Measurements from ENCODE around the gene GUCY1A2.
"Not testable (repeated sequence)": the region's sequence is repeated elsewhere in the genome, so short reads cannot be mapped to it uniquely, and the experiment has no call there.

Gene GUCY1A2, protein sequence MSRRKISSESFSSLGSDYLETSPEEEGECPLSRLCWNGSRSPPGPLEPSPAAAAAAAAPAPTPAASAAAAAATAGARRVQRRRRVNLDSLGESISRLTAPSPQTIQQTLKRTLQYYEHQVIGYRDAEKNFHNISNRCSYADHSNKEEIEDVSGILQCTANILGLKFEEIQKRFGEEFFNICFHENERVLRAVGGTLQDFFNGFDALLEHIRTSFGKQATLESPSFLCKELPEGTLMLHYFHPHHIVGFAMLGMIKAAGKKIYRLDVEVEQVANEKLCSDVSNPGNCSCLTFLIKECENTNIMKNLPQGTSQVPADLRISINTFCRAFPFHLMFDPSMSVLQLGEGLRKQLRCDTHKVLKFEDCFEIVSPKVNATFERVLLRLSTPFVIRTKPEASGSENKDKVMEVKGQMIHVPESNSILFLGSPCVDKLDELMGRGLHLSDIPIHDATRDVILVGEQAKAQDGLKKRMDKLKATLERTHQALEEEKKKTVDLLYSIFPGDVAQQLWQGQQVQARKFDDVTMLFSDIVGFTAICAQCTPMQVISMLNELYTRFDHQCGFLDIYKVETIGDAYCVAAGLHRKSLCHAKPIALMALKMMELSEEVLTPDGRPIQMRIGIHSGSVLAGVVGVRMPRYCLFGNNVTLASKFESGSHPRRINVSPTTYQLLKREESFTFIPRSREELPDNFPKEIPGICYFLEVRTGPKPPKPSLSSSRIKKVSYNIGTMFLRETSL

DNA sequence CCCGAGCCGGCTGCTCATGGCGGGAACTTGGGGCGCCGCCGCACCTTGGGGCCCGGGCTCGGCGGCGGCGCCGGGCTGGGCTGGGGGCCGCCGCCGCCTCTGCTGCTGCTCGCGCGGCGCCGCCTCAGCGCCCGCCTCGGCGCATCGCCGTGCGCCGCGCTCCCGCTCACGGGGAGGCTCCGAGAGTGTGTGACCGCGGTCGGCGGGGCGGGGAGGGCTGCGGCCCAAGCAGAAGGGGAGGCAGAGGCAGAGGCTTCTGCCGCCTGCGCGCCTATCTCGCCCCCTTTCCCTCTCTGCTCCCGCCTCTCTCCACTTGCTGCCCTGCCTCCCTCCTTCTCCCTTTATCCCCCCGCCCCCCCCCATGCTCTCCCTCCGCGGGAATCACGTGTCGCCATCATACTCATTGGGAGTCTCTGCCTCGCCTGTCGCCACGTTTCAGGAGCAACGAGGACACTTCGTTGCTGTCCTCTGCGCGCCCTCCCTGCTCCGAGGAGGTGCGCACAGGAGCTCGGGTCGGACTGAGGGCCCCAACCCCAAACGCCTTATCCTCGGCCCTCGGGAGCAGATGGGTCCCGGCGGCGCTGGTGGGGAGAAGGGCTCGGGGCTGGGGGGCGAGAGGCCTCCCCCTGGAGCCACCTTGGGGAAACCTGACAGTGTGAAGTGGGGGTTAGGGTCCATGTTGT, at the start of gene GUCY1A2:
TSS of gene GUCY1A2 (minus strand) at position 258 of the 683 bp plus-strand sequence. CDS start 421 bp downstream, outside the sequence.
- peak; percentile 58 to 65 for DNase-seq

DNA sequence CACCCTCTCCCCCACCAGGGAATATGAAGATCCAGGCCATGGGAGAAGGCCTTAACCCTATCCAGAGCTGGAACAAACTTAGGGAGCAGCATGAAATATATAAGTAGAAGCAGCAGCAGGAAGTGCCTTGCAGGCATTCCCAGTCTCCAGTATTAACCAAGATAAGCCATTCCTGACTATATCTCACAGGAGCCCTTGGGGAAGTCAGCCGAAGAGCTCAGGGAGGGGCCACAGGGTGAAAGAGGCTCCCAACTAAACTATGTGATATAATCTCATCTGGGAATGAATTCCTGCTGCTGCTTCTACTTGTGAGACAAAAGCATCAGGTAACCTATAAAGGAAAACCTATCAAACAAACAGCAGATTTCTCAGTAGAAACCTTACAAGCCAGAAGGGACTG, 36.1 kb upstream of the GUCY1A2 start:
- DNase-seq = no peak

DNA sequence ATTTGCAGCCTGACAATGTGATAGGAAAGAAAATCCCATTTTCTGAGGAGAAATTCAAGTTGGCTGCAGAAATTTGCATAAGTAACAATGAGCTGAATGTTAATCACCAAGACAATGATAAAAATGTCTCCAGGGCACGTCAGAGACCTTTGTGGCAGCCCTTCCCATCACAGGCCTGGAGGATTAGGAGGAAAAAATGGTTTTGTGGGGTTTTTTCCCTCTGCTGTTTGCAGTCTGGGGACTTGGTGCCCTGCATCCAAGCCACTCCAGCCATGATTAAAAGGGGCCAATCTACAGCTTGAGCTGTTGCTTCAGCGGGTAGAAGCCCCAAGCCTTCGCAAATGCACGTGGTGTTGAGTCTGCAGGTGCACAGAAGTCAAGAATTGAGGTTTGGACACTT, 33.1 kb upstream of the GUCY1A2 start:
- not testable (repeated sequence) for DNase-seq

DNA sequence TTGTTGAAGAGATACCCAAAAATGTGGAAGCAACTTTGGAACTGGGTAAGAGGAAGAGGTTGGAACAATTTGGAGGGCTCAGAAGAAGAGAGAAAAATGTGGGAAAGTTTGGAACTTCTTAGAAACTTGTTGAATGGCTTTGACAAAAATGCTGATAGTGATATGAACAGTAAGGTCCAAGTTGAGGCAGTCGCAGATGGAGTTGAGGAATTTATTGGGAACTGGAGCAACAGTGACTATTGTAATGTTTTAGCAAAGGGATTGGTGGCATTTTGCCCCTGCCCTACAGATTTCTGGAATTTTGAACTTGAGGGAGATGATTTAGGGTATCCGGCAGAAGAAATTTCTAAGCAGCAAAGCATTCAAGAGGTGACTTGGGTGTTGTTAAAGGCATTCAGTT, 32.6 kb upstream of the GUCY1A2 start:
- not testable (repeated sequence) for DNase-seq

DNA sequence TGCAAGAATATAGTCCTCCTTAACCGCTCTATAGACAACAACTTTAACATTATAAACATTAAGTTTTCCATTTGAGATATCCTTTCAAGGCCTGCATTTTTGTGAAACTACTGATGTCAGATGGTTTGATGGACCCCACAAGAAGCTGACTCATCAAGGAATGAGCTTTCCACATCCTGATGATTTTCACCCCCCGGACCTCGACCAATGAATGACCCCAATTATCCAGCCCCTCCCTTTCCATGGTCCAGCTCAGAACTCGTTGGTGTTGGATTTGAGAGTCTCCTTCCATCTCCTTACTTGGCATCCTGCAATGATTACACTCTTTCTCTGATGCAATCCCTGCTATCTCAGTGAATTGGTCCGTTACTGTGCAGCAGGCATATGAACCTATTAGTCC, 31.8 kb upstream of the GUCY1A2 start:
- no peak for DNase-seq

DNA sequence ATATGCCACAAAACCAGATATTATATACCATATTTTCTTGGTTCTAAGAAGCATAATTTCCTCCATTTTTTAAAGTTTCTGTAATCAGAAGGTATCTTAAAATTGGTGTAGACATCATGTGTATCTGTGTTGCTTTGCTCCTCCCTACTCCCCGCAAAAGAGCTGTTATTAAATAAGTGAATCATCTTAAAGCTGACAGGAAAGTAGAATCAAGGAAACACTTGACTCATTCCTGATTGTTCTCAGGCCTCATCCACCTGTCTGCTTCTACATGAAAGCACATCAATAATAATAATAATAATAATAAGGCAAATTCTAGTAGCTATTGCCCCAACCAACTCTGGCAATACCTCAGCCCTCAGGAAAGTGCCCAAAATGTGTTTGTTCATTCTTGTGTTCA, 26.2 kb upstream of the GUCY1A2 start:
- no peak for DNase-seq

DNA sequence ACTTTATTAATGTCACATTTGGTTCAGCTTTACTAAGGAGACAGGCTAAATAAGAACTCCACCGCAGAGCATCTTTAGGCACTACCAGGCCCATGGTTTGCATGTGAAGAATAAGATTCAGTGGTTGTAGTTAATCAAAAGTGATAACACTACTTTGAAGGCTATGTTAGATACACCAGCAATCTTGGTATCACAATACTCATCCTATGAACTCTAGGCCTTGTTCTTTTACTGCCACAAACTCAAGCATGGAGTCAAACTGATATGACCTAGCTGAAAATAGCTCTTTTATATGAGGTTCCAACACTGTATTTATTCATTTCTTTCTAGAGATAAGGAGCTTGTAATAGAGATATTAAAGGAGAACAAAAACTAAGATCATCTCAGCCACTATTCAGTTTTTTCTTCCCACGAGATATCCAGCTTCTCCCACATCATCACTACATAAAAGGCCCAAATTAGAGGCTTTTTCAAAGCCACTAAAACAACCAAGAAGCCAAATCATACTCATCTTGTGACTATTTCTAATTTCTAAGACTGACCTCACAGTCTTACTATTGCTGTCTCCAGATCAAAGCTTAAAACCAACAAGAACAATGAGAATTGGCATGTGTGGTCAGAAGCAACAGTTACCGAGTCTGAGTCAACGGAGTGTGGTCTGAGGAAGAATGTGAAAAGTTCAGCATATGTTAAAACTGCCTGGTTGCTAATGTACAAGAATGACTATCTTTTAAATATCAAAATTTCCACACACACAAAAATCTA, 25.1 kb upstream of the GUCY1A2 start:
- DNase-seq = no peak

DNA sequence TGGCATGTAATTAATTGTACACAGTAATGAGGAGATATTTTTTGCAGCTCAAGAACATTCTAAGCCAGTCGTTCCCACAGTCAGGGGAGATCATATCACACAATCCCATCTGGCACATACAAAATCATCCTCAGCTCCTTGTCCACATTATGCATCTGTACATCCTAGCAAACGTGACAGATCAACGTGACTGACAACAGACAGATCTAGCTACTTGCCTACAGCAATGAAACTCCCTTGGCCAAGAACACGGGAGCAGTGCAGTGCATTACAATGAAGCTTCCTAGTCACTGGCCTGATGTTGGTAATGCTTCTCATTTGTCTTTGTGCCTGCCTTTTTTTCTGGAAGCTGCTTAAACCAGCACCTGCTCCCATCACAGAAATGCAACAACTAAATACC, 24.5 kb upstream of the GUCY1A2 start:
- peak; percentile 79 to 94 for DNase-seq

DNA sequence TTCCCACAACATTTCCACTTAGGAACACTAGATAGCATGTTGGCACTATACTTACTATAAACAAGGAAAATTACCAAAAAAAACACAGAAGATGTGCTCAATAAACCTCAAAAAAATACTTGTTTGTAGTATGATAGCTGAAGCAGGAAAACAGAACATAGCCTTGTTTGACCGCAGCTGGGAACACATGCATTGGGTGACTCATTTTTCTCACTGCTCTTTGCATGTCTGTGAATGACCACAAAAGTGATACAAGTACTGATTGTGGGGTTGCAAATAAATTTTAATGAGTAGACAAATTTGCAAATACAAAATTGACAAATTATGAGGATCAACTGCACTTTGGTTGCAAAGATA, 22.8 kb upstream of the GUCY1A2 start:
- no peak for DNase-seq

DNA sequence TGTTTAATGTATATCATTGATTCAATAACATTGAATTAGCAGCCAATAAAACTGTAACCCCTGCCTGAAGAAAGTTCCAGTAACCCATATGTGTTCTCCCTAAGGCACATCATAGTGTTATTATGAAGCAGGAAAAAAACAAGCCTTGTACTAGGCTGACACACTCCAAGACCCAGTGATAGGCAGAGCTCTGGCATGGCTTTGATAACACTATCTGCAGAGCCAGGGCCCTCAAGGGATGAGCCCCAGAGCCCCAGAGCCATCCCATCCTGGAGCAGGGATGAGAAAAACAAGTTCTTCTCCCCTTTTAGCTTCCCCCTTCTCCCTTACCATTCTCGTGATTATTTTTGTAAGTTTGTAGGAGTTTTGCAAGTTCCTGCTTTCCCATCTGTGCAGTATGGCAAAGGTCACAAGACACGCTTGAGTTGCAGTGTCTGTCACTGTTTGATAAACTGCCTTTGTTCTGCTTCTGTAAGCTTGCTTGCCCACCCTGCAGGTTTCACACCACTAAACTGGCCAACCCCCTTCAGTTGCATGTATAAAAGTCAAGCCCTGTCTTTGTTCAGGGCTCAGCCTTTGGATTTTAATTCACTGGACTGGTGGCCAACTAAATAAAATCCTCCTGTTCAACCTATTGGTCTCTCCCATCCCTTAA, 22.3 kb upstream of the GUCY1A2 start:
- DNase-seq = no peak

DNA sequence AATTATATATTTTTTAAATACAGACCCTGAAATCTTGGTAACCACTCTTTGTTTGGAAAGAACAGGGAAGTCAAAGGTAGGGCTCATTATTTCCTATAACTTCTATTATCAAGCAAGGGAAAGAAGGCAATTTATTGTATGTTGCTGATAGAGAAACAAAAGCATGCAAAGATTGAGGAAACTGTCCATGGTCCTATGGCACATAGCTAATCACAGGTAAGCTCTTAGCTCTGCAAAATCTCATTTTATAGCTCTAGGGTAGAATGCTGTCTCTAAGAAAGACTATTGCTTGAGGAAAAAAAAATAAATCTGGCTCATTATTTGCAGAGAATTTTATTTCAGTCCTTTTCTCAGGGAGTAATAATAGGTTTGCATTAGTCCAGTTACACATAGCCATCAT, 7.4 kb upstream of the GUCY1A2 start:
- DNase-seq = no peak

DNA sequence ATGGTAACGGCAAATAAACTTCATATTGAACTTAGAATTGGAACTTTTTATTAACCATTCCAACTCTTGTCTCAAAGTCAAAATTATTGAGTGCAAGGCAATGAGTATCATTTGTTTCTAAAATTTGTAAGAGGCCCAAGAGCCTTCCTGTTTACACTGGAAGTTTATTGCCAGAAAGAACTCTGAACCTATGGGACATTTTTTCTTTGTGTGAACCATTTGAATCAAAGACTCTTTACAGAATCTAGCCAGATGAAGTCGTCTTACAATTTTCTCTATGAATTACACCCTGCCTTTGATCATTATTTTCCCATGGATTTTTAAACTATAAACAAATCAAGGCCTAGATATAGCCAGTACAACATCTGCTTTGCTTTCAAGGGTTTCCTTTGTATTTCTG, 2.3 kb upstream of the GUCY1A2 start:
- DNase-seq = no peak

DNA sequence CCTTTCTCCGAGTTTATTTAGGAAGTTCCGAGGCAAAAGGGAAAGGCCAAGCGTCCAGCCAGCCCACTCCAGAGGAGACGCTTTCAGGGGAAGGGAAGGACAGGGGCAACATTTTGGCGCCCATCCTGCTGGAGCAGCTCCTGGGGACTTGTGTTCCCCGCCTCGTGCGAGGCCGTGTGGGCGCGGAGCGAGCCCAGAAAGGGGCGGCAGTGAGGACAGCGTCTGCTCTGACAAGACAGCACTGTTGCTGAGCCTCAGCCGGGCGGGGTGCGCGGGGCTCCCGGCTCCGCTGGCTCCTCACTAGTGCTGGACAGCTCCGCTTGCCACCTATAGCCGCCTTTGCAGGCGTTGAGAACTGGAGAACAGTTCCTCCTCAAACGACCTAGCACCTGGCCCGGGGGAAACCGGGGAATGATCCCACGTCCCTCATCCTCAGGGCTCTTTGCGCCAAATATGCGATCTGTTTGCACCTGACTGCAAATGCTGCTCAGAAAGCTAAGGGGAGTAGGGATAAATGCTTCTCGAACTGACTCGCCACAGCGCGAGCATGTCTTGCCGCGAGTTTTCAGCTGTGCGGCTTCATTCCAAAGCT, 722 bp upstream of the GUCY1A2 start:
- DNase-seq = peak in 1 of 2 experiments; percentile 70

DNA sequence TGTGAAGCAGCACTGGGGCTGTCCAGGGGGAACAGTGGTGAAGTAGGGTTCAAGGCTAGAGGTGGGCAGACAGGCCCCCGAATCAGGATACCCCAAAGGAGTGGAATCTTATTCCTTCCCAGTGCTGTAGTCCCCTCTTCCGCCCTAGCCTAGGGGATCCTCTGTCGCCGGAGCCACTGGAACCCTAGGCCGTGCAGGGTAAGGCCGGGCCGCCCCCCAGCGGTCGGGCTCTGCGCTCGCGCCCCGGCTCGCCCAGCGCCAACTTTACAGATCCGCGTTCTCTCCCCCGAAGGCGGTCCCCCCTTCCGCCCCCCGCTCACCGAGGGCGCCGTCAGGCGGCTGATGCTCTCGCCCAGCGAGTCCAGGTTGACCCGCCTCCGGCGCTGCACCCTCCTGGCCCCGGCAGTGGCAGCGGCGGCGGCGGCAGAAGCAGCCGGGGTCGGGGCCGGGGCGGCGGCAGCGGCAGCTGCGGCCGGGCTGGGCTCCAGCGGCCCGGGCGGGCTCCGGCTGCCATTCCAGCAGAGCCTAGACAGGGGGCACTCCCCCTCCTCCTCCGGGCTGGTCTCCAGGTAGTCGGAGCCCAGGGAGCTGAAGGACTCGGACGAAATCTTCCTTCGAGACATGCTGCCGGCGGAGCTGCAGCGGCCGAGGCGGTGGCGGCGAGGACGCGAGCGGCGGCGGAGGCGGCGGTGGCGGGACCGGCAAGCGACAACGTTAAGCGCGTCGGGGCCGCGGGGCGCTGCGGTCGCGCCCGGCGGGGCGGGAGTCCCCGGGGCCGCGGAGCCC, 650 bp downstream of the GUCY1A2 start:
- peak; percentile 24 to 80 for DNase-seq

DNA sequence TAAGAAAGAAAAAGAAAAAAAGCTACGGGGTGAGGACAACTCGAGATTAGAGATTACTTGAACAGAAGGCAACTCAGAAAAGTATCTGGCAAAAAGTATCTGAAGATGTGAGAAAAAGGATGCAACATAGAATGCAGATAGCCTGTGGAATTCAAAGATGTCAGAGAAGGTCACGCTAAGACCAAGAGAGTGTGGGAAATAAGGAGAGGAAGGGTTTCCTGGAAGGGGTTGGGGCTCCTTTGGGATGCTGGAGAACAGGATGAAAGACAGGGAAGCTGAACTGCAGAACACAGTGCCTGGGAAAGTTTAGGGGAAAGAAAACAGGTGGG, 1.2 kb downstream of the GUCY1A2 start:
- DNase-seq = no peak

DNA sequence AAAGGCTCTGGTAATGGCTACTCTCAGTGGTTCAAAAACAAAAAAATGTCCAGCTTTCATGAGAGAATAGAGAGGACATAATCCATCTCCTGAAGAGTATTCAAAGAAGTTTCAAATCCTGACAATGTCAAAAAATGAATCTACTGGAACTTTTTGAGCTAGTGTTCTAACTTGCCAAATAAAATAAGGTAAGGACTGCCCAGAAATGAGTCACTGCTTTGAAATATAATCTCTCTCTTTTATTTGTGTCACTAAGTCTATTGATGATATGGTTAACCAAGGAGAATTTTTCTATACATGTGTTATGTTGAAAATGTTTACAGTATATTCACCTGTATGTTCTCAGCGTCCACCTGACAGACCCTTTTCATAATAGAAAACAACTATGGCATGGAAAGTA, 3.4 kb downstream of the GUCY1A2 start:
- no peak for DNase-seq

DNA sequence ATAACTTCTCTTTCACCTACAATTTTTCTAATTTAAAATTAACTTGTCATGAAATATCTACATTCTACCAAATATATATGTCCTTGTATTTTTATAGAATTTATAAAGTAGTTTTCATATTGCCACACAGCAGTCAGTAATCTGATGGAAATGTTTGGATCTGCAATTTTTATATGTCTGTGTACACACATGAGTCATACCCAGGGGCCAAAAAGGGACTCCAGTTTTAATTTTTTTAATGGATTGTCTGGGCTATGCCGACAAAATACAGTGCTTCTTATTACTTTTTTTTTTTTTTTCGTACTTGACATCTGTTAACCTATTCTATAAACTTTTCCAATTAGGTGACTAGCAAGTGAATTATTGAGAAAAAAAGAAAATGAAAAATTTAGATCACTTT, 6.3 kb downstream of the GUCY1A2 start:
- DNase-seq = no peak

DNA sequence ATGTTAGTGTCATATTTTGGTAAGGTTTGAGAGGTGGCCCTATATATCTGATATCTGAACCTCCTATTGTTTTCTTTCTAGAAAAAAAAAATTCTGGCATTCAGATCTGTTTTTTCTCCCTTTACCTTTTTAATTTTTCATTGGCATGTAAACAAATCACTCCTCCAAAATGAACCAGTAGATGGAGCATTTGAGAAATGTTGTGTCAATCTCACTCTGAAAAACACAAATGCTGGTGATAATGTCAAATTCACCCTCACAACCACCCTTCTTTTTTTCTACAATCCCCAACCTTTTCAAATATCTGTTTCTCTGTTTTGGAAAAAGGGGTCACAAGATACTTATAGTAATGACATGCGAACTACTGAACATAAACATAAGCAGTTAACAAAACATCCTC, 9.1 kb downstream of the GUCY1A2 start:
- DNase-seq = no peak

DNA sequence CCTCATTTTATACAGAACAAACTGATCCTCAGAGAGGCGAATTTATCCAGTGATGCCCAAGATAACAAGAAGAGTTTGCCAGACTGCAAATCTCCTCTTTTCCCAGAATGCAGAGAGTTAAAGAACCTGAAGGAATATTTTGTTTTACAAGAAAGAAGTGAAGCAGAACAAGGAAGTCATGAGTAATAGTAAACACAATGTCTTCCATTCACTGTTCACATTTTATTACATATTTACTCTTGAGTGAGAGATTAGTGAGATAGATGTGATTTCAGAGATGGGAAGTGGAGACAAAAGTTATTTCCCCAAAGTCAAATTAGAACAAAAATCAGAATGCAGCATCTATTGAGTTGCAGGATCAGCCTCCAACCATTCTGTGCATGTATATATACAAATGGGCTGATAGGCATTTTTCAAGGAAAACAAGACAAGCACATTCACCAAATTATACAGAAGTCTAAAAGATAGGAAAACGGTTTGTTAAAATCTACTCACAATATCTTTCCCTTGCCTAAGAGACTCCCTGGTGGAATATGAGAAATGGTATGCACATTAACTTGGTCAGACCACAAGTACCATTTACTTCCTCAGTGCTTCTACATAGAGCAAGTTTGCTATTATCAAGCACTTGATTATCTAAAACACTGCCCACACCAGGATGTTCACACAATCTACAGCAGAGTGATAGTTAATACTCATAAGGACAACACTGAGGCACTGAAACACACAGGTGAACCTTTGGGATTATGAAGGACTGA, 12.0 kb downstream of the GUCY1A2 start:
- DNase-seq = no peak

DNA sequence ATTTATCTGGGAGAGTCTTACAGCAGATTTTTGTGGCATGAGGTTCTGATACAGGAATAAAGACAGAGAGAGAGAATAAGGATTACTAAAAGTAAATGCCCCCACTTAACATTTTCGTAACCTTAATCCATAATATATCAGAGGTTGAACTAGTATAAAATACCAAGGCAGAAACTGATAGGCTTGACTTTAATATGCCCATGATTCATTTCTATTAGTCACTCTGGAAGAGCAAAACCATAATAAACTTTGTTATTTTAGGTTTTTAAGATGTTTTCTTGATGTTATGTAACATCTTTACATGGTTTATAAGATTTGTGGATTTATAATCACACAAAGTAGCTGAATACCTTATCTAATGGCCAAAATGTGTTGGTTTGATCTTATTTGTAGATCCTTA, 19.1 kb downstream of the GUCY1A2 start:
- no peak for DNase-seq

DNA sequence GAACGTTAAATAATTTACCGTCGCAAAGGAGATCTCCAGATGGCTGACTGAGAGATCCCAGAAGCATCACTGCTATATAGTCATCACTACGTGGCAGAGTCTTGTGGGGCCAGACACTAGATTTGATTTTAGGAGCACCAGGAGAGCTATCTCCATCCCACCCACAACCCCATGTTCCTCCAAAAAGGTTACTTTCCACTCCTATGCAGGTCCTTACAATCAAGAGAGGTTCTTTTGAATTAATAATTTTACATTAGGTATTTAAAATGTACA, 19.4 kb downstream of the GUCY1A2 start:
- DNase-seq = peak in 1 of 2 experiments; percentile 13
